ENCODE measurements around the gene NHLRC4. TPM values are rescaled to one million over a fixed set of nuclear protein-coding genes. Genes with fewer than 3 reads are reported as not detected.

Gene NHLRC4
- total and polyA plus RNA-seq, 3 experiments from 2014 or later, result 0.55 to 1.6 (median 0.59) TPM

DNA sequence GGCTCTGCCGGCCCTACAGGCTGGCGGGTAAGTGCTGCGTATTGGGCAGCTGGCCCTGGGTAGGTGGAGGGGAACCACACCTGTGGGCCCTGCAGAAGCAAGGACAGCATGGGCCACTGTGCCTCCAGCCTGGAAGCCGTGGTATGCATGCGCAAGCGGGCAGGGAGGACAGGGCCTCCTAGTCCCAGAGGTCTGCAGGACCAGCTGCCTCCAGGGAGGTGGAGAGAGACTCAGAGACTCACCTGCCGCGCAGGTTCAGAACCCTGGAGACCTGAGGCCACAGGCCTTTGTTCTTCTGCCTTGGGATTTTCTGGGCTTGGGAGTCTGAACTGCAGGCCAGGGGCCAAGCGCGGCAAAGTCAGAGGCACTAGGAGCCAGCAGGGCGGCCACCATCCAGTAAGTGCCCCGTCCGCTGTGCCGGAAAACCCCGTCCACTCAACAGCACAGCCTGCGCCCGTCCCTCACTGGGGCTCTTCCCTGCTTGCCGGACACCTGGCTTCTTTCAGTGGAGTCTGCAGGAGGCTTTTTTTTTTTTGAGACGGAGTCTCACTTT, 14.2 kb downstream of the NHLRC4 start:
- Histone ChIP-seq H3K27ac (ENCODE audit: low read depth, low read length) (no peak overlapping the region), H3K4me3 (ENCODE audit: low read length) (no peak overlapping the region), H3K4me1 (ENCODE audit: insufficient read depth, low read length) (no peaks in the 10 kb centered on the region), H3K36me3 (ENCODE audit: insufficient read depth, low read length) (no peaks in the 10 kb centered on the region), H3K27me3 (ENCODE audit: insufficient read depth, low read length, poor library complexity, severe bottlenecking) (no peaks in the 10 kb centered on the region), H3K9me3 (ENCODE audit: low read length) (no peaks in the 10 kb centered on the region)
- H3K4me1 Mint-ChIP-seq, result peaks cover 0 to 4% (median 0%) of the 10 kb centered on the region in 3 donors
- H3K27ac Mint-ChIP-seq, result peak overlapping the region in 1 of 8 donors; percentile 42
- POLR2A ChIA-PET, result no interaction called here
- H3K4me3 Mint-ChIP-seq, result no peak overlapping the region
- no peak for DNase-seq
- H3K36me3 Mint-ChIP-seq, result peaks cover 0 to 2% (median 0%) of the 10 kb centered on the region in 3 donors
- peaks cover 0 to 2% of the 10 kb centered on the region in 2 donors for H3K27me3 Mint-ChIP-seq
- CTCF ChIA-PET, result interaction anchor here (1.1 to 1.3 kb wide), 2 partner anchors 20 to 29 kb away, joined by 4 read pairs; no protein-coding TSS in a partner anchor
- no peaks in the 10 kb centered on the region for H3K9me3 Mint-ChIP-seq

DNA sequence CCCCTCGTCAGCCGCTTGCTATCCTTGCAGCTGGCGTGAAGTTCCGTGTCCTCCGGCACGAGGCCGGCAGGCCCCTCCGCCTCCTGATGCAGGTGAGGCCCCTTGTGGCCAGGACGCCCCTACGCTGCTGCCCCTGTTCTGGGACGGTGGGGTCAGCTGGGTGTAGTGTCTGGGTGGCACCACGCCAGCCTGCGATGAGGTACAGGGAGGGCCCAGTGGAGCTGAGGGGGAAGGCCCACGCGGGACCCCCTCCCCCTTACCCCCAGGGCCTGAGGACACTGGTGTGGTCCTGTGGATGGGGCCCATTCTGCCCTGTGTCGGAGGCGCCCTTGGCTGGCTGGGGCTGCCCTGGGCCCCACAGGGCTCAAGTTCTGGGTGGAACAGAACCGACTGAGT, 15.4 kb downstream of the NHLRC4 start:
- no peak overlapping the region for H3K4me3 ChIP-seq (ENCODE audit: low read length)

DNA sequence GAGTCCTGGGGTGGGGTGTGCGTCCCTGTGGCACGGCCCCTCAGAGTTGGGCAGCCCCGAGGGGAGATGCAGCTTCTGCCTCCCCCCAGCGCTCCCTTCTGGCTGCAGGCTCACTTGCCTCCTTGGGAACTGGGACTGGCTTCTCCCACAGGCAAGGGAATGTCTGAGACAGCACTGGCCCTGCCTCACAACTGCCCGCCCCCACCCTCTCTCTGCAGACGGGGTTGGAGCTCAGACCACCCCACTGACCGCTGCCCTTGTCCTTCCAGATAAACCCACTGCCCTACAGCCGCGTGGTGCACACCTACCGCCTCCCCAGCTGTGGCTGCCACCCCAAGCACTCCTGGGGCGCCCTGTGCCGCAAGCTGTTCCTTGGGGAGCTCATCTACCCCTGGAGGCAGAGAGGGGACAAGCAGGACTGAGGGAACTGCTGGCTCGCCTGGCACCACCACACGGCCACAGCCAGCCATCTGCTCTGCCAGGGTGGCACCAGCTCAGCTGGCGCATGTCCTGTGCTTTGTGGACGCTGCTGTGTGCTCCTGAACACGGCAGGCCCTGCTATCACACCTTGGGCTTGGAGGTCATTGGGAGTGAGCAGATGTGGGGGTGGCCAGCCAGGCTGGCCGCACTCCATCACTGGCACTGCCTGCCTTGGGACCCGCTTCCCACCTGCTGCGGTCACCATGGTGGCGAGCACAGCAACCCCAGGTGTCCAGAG, 16.0 kb downstream of the NHLRC4 start:
- Histone ChIP-seq H3K4me3 (ENCODE audit: low read length) (no peak overlapping the region), H3K9me3 (ENCODE audit: low read length) (no peaks in the 10 kb centered on the region), H3K27ac (ENCODE audit: low read depth, low read length) (no peak overlapping the region), H3K4me1 (ENCODE audit: insufficient read depth, low read length) (peaks cover 10% of the 10 kb centered on the region), H3K36me3 (ENCODE audit: insufficient read depth, low read length) (no peaks in the 10 kb centered on the region), H3K27me3 (ENCODE audit: insufficient read depth, low read length, poor library complexity, severe bottlenecking) (no peaks in the 10 kb centered on the region)
- no peak for DNase-seq
- CTCF ChIA-PET, result no interaction called here
- H3K36me3 Mint-ChIP-seq, result no peaks in the 10 kb centered on the region
- H3K27ac Mint-ChIP-seq, result no peak overlapping the region
- H3K9me3 Mint-ChIP-seq, result no peaks in the 10 kb centered on the region
- POLR2A ChIA-PET, result no interaction called here
- H3K4me1 Mint-ChIP-seq, result peaks cover 0 to 8% (median 3%) of the 10 kb centered on the region in 3 donors
- no peak overlapping the region for H3K4me3 Mint-ChIP-seq
- peaks cover 0 to 2% of the 10 kb centered on the region in 2 donors for H3K27me3 Mint-ChIP-seq

More for the DNA sequence above, 15.4 kb downstream of the NHLRC4 start:
- no peaks in the 10 kb centered on the region for H3K36me3 Mint-ChIP-seq
- Histone ChIP-seq H3K27me3 (ENCODE audit: insufficient read depth, low read length, poor library complexity, severe bottlenecking) (no peaks in the 10 kb centered on the region), H3K36me3 (ENCODE audit: insufficient read depth, low read length) (no peaks in the 10 kb centered on the region), H3K4me1 (ENCODE audit: insufficient read depth, low read length) (peaks cover 4% of the 10 kb centered on the region), H3K9me3 (ENCODE audit: low read length) (no peaks in the 10 kb centered on the region), H3K27ac (ENCODE audit: low read depth, low read length) (no peak overlapping the region)
- CTCF ChIA-PET, result interaction anchor here (1.3 kb wide), 1 partner anchor 19 kb away, joined by 4 read pairs; no protein-coding TSS in a partner anchor
- DNase-seq, result no peak
- H3K27ac Mint-ChIP-seq, result no peak overlapping the region
- H3K4me3 Mint-ChIP-seq, result no peak overlapping the region
- H3K27me3 Mint-ChIP-seq, result peaks cover 0 to 2% of the 10 kb centered on the region in 2 donors
- peaks cover 0 to 4% (median 0%) of the 10 kb centered on the region in 3 donors for H3K4me1 Mint-ChIP-seq
- no peaks in the 10 kb centered on the region for H3K9me3 Mint-ChIP-seq
- POLR2A ChIA-PET, result no interaction called here

DNA sequence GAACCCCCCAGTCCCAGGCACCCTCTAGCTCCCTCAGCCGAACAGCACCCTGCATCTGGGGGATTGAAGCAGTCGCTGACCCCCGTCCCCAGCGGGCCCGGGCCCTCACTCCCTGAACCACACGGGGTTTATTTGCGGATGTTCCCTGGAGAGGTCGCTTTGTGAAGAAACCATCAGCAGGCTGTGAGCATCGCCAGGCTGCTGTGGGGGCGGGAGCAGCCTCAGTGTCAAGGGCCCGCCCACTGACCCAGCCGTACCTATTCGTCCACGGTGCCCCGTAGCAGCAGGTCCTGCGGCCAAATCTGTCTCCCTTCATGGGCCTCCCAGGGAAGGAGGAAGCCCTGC, 16.6 kb downstream of the NHLRC4 start:
- ChIA-PET CTCF (no interaction called here), POLR2A (interaction anchor here (0.6 kb wide), 1 partner anchor 25 kb away, joined by 3 read pairs; no protein-coding TSS in a partner anchor)
- Histone ChIP-seq H3K27me3 (ENCODE audit: insufficient read depth, low read length, poor library complexity, severe bottlenecking) (no peaks in the 10 kb centered on the region), H3K4me3 (ENCODE audit: low read length) (no peak overlapping the region), H3K9me3 (ENCODE audit: low read length) (no peaks in the 10 kb centered on the region), H3K4me1 (ENCODE audit: insufficient read depth, low read length) (peaks cover 16% of the 10 kb centered on the region), H3K27ac (ENCODE audit: low read depth, low read length) (no peak overlapping the region), H3K36me3 (ENCODE audit: insufficient read depth, low read length) (no peaks in the 10 kb centered on the region)
- peaks cover 0 to 14% (median 5%) of the 10 kb centered on the region in 3 donors for H3K4me1 Mint-ChIP-seq
- no peak overlapping the region for H3K4me3 Mint-ChIP-seq
- DNase-seq, result no peak
- H3K9me3 Mint-ChIP-seq, result no peaks in the 10 kb centered on the region
- H3K36me3 Mint-ChIP-seq, result no peaks in the 10 kb centered on the region
- no peak overlapping the region for H3K27ac Mint-ChIP-seq
- H3K27me3 Mint-ChIP-seq, result peaks cover 0 to 2% of the 10 kb centered on the region in 2 donors

DNA sequence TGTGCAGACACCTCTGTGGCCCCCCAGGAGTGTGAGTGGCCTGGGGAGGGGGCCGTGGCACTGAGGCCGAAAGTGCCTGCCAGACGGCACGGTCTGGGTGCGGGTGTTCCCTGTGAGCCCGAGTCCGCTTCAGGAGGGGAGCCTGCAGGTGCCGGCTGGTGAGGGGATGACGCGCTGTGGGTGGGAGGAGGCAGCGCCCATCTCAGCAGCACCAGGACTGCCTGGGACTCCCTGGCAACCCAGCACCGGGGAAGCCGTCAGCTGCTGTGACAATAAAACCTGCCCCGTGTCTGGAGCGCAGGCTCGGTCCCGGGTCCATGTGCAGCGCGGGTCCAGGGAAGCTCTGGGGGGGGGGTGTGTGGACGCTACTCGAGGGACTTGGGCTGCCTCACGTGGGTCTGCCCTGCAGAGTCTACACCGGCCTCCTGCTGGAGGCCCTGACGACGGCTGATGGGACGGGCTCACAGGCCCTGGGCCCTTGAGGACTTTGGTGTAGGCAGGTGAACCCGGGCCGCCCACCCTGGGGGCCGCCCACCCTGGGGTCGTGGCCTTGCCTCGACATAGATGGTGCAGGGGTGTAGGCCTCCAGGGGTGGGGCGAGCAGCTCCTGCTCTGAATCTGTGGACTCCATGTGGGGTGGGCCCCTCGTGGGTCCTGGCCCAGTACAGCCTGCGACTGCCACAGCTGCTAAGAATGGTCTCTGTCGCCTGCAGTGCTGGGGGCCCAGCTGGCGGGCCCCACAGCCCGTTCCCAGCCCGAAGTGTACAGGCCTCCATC, 17.2 kb downstream of the NHLRC4 start:
- Histone ChIP-seq H3K4me3 (ENCODE audit: low read length) (no peak overlapping the region), H3K9me3 (ENCODE audit: low read length) (no peaks in the 10 kb centered on the region), H3K27me3 (ENCODE audit: insufficient read depth, low read length, poor library complexity, severe bottlenecking) (no peaks in the 10 kb centered on the region), H3K36me3 (ENCODE audit: insufficient read depth, low read length) (no peaks in the 10 kb centered on the region), H3K4me1 (ENCODE audit: insufficient read depth, low read length) (peaks cover 17% of the 10 kb centered on the region), H3K27ac (ENCODE audit: low read depth, low read length) (no peak overlapping the region)
- Mint-ChIP-seq H3K27ac (no peak overlapping the region), H3K9me3 (no peaks in the 10 kb centered on the region), H3K4me1 (peaks cover 0 to 16% (median 7%) of the 10 kb centered on the region in 3 donors), H3K27me3 (peaks cover 0 to 4% of the 10 kb centered on the region in 2 donors), H3K4me3 (no peak overlapping the region), H3K36me3 (peaks cover 0 to 2% (median 0%) of the 10 kb centered on the region in 3 donors)
- CTCF ChIA-PET, result no interaction called here
- DNase-seq, result no peak
- POLR2A ChIA-PET, result interaction anchor here (0.6 kb wide), 1 partner anchor 25 kb away, joined by 3 read pairs; no protein-coding TSS in a partner anchor

DNA sequence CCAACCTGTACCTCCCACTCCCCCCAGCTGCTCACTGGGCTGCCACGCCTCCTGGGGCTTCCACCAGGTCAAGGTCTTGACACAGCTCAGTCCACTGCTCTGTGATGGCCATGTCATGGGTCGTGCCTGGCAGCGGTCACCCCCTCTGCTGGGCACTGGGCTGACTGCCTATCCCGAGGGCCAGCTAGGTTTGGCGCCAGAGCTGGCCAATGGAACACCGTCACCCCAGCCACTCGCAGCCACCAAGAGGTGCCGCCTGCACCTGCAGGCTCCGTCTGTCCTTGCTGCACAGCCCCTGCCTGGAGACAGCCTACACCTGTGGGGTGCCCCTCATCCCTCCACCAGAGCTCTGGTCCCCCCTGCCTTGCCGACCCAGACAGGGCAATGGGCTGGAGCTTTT, 18.5 kb downstream of the NHLRC4 start:
- Histone ChIP-seq H3K27ac (ENCODE audit: low read depth, low read length) (no peak overlapping the region), H3K4me1 (ENCODE audit: insufficient read depth, low read length) (peaks cover 17% of the 10 kb centered on the region), H3K36me3 (ENCODE audit: insufficient read depth, low read length) (no peaks in the 10 kb centered on the region), H3K9me3 (ENCODE audit: low read length) (no peaks in the 10 kb centered on the region), H3K4me3 (ENCODE audit: low read length) (no peak overlapping the region), H3K27me3 (ENCODE audit: insufficient read depth, low read length, poor library complexity, severe bottlenecking) (no peaks in the 10 kb centered on the region)
- Mint-ChIP-seq H3K27ac (peak overlapping the region in 1 of 8 donors; percentile 45), H3K4me3 (peak overlapping the region in 1 of 7 donors; percentile 54), H3K36me3 (peaks cover 0 to 8% (median 0%) of the 10 kb centered on the region in 3 donors), H3K9me3 (no peaks in the 10 kb centered on the region), H3K4me1 (peaks cover 0 to 17% (median 7%) of the 10 kb centered on the region in 3 donors), H3K27me3 (peaks cover 0 to 4% of the 10 kb centered on the region in 2 donors)
- ChIA-PET CTCF (interaction anchor here (0.5 kb wide), 1 partner anchor 8 kb away, joined by 4 read pairs; no protein-coding TSS in a partner anchor), POLR2A (no interaction called here)
- DNase-seq, result no peak

DNA sequence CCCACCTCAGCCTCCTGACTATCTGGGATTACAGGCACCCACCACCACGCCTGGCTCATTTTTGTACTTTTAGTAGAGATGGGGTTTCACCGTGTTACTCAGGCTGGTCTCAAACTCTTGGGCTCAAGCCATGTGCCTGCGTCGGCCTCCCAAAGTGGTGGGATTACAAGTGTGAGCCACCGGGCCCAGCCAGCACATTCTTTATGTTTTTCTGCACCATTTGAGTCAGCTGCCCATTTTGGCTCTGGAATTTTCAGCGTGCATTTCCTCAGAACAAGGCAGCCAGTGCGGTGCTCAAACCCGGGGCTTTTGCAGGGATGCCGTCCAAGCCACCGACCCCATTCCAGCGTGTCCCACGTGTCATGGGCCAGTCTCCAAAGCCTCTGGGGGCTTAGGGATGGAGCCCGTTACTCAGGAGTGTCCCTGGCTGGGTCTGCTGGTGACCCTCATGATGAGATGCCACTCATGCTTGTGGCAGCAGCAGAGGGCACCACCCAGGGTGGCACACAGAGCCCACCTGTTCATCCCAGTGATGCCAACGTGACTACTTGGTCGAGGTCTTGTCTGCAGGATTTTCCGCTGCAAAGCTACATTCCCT, 19.3 kb downstream of the NHLRC4 start:
- Mint-ChIP-seq H3K4me1 (peaks cover 8 to 25% (median 13%) of the 10 kb centered on the region in 3 donors), H3K36me3 (peaks cover 0 to 8% (median 0%) of the 10 kb centered on the region in 3 donors), H3K4me3 (peak overlapping the region in 1 of 7 donors; percentile 54), H3K27me3 (peaks cover 0 to 4% of the 10 kb centered on the region in 2 donors), H3K9me3 (no peaks in the 10 kb centered on the region), H3K27ac (peak overlapping the region in 1 of 8 donors; percentile 45)
- no peaks in the 10 kb centered on the region for H3K27me3 ChIP-seq (ENCODE audit: insufficient read depth, low read length, poor library complexity, severe bottlenecking)
- no peak for DNase-seq
- no peak overlapping the region for H3K27ac ChIP-seq (ENCODE audit: low read depth, low read length)
- ChIA-PET CTCF (interaction anchor here (0.5 kb wide), 1 partner anchor 9 kb away, joined by 4 read pairs; no protein-coding TSS in a partner anchor), POLR2A (no interaction called here)
- H3K36me3 ChIP-seq (ENCODE audit: insufficient read depth, low read length), result no peaks in the 10 kb centered on the region
- no peak overlapping the region for H3K4me3 ChIP-seq (ENCODE audit: low read length)
- H3K9me3 ChIP-seq (ENCODE audit: low read length), result no peaks in the 10 kb centered on the region
- H3K4me1 ChIP-seq (ENCODE audit: insufficient read depth, low read length), result peaks cover 24% of the 10 kb centered on the region
